M059J (cell line): ENCODE measurements around the gene ZIC4. TPM values are rescaled to one million over a fixed set of nuclear protein-coding genes. Genes with fewer than 3 reads are reported as not detected.
A peak's percentile ranks its signal among the peaks of the same experiment; 100 is the strongest.

Experiments
- DNase-seq: peaks from one replicate; pipeline ENCODE4 v3.0.0-alpha.2; 2012; ENCODE audit warnings: low read depth
- total RNA-seq: library from RNA; depleted of rRNA; stranded (reverse); fragments of >200 nt; shearing (Covaris generic); gene quantifications from 2 replicates; pipeline ENCODE4 v1.2.3, GENCODE V29; 2014

The ZIC4 gene
- total RNA-seq, 1 experiment from 2014 or later, result not detected

DNA sequence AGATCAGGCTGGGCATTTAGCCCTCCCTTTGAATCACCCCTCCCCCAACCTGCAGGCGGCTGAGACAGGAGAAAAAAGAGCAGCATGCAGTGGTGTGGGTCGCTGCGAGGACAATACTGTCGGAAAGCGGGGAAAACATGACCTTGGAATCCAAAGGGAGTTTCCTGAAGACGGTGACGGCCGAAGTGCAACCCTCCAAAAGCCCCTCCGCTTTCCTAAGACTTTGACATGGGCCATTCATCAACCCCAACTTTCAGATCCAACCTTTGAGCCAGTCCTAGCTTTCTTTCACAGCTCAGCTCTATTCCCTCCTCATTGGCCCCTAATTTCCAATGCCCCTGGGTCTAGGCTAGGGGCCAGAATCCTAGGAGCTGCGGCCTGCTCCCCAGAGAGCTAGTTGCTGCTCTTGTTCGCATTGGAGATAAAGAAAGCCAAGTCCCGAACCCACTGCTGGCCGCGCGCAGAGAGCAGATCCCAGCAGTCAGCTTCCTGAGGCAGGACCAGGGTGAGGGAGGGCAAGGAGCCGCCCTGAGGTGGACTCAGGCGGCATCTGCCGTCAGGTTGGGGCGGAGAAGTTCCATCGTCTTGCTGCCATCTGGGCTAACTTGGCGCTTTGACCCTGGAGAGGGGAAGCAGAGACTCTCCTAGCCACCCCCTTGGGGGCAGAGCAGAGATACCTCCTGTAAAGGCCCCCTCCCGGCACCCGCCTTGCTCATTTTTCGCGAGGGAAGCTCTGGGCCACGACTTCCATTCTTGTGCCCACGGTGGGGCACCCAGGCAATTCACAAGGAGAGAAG lies 914 bp downstream of the ZIC4 start:
- no peak for DNase-seq

GRCh38 chr3:147404800-147405230 lies 1.5 kb downstream of the ZIC4 start:
- DNase-seq, result no peak

GRCh38 chr3:147404000-147404799 lies 2.1 kb downstream of the ZIC4 start:
- no peak for DNase-seq

- DNase-seq, result no peak
Measured at GRCh38 chr3:147403511-147403910, 2.8 kb downstream of the ZIC4 start.

DNA sequence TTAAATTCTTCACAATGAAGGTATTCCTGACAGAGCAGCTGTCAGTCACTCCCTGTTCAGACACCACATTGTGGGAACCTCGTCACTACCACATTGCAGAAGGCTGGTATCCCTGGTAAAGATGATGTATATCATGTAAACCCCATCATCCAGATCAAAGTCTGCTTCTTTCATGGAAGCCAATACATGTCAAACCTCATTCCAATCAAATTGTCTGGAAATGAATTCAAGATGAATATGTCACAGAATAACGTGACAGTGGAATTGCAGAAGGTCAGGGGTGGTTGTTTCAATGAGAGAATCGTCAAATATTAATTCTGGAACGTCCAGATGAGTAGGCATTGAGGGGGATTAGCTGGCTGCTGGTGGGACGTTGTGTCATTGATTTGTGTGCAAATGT lies 4.2 kb downstream of the ZIC4 start:
- DNase-seq, result no peak

DNA sequence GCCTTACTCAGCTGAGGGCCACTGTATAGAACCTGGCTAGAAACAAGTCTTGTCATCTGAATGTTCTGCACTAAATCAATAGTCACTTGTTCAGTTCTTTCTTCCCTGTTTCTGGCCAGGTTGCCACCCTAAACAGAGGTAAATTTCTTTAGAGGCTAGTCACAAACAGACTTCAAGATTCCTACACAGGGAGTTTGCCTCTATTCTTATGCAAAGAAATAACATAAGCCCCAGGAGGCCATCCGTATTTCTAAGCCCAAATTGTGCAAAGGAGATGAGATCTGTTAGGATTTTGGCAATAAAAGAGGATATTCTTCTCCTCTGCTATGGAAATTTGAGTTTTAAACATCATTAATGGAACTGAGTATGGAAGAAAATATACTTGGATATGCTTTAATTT lies 4.9 kb downstream of the ZIC4 start:
- no peak for DNase-seq

DNA sequence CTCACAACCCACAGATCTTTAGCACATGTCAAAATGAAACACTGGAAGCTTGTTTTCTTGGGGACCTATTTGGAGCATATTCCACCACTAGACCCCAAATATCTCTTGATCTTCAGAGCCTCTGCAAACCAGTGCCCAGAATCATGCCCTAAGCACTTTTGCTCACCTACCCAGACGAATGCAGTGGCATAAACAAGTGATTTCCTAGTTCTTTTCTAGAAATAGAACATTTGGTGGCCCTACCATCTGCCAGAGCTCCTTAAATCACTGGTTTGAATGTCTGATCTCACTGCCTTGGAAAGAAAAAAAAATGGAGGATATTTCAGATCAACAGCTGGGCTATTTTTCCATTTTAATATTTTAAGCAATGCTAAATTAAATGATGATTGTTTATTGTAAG lies 5.3 kb downstream of the ZIC4 start:
- DNase-seq, result no peak

DNA sequence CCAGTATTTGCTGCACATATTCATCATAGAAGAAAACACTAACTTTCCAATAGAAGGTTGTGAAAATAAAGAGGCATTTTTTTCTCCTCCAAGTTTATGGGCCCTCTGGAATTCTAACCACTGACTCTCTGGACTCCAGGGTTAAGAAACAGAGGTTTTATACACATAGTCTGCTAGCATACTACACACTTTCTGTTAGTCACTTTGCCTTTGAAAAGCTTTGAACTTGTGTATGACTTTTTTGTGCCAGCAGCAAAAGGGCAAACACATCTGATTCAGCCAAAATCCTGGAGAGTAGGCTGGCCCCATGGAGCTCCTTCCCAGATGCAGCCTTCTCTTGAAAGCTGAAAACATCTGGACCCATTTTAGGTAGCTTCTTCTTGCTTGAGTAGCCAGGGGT lies 6.2 kb downstream of the ZIC4 start:
- no peak for DNase-seq

DNA sequence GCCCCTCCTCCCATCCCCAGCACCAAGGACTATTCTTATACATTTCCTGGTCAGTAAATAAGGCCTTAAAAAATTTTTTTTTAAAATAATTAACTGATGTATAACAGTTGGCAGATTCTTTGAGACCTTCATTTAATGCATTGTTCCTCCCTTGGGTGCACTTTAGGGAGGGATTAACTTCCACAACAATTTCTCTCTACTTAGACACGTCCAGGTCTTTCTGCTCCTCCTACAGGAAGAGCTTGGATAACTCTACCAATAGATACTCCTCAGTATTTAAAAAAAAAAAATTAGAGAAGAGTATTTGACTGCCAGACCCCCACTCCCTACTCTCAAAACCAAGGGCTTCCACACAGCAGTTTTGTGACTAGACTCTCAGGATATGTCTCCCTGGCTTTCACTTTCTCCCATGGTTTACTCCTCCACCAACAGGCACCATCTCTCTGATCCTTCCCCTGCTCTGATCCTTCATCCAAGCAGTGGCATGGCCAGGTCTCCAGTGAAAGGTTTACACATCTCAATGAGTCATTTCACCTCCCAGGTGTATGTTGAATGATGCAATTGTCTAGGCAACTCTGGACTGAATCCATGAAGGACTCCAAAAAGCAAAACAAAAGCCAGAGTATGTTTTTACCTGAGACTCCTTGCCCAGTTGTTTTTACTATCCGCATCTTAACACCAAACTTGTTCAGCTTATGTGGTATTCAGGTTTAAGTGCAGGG lies 7.4 kb downstream of the ZIC4 start:
- DNase-seq, result no peak

DNA sequence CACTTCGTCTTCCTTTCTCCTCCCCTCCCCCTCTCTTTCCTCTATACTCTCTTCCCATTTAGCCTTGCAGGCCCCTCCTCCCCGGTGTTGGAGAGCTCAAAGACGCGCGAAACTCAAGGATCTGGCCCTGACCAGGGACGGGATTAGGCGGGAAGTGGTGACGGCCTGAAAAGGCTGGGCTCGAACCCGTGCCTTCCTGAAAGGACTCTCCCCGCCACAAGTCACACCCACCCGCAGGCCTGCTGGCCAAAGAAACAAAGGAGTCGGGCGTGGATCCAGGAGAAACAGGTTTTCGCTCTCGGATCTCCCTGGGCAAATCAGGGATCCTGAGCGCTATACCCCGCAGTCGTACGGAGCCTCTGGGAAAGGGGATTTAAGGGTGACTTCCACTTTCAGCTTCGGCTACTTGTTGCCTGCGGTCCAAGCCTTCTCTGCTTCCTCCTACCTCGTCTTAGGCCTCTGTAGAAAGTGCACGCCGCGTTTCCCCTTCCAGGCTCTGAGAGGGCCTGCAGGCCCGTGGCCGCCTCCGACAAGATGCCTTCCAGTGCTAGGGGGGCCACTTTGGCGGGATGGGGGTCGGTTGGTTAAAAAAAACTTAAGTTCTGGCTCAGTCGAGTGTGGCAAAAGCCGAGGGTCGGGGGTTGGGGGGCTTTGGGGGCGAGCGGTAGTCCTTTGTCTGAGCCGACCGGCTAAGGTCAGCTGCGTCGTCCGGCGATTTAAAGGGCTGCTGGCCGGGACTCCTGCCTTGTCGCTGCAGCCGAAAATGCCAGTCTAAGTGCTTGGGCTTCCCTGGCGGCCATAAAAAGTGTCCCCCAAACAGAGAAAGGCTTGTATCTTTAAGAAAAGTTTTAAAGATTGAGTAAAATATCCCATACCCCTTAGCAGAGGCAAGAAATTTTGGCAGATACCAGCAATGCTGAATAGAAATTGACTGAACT lies 8.2 kb downstream of the ZIC4 start:
- no peak for DNase-seq

DNA sequence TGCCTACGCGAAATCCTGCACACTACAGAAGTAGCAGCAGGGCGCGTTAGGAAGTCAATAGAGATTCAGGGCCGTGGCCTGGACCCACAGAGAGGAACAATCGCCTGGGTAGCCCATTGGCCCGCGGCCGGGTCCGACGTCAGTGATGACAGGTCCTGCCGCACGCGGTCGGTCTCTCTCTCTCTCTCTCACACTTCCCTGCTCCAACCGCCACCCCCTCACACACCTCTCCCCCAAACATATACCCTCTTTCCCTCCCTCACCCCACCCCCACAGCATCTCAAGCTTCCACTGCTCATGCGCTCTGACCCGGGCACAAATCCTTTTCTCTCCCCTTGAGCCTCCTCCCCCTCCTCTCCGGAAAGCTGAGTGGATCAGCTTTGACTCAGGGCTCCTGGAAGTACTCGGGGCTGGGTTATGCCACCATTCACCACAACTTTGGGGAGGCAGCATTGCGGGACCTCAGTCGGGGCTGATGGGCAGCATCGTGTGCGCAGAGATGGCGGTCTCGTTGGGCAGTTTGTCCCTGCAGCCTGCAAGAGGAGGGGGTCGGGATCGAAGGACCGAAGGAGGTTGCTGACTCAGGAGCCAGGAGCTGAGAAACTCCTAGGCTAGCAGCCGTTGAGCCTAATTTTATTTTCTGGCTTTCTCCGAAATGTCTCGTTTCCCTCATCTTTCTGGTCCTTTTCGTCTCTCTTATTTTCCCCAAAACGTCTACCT lies 9.0 kb downstream of the ZIC4 start:
- DNase-seq, result no peak

- DNase-seq, result no peak
Measured at GRCh38 chr3:147396712-147397046, 9.7 kb downstream of the ZIC4 start.

DNA sequence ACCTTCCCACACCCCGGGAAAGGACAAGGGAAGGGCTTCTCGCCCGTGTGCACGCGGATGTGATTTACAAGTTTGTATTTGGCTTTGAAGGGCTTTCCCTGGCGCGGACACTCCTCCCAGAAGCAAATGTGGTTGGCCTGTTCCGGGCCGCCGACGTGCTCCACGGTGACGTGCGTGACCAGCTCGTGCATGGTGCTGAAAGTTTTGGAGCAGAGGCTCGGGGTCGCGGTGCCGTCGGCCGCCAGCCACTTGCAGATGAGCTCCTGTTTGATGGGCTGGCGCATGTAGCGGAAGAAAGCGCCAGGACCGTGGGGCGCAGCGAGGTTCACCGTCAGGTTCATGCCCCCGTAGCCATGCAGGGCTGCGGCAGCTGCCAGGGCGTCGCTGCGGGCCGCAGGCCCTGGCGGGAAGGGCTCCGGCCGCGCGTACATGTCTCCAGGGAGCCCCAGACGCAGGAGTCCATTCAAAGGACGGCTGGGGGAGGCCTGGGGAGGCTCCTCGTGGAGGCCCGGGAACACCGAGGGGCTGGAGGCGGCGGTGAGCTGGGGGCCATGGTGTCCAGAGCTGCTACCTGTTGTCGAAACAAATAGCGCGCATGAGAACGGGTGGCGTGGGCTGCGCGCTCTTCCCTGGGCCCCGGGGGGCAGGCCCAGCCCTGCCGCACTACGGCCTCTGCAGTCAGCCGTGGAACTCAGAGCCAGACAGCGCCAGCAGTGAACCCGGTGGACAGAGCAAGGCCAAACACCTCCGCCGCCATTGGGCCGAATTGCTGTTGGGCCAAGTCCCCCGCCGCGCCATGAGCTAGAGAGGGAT lies 10.2 kb downstream of the ZIC4 start:
- DNase-seq, result no peak

- no peak for DNase-seq
Measured at GRCh38 chr3:147394884-147395225, 11.5 kb downstream of the ZIC4 start.

GRCh38 chr3:147393943-147394883 lies 12.1 kb downstream of the ZIC4 start:
- DNase-seq, result peak; percentile 31

GRCh38 chr3:147393261-147393942 lies 12.9 kb downstream of the ZIC4 start:
- DNase-seq, result peak; percentile 57

- no peak for DNase-seq
Measured at GRCh38 chr3:147392625-147392946, 13.8 kb downstream of the ZIC4 start.
